ENCODE measurements around the gene PYDC1.
"Not testable (repeated sequence)": the region's sequence is repeated elsewhere in the genome, so short reads cannot be mapped to it uniquely, and the experiment has no call there.

The PYDC1 gene
- total RNA-seq, result 0 reads per million in 2 donors

- no peak for DNase-seq
Observed at GRCh38 chr16:31216422-31217135, at the start of gene PYDC1. Gene PYDC1, minus strand, starts transcription at chr16:31217135. Its CDS starts 107 bp downstream, at chr16:31217028.

DNA sequence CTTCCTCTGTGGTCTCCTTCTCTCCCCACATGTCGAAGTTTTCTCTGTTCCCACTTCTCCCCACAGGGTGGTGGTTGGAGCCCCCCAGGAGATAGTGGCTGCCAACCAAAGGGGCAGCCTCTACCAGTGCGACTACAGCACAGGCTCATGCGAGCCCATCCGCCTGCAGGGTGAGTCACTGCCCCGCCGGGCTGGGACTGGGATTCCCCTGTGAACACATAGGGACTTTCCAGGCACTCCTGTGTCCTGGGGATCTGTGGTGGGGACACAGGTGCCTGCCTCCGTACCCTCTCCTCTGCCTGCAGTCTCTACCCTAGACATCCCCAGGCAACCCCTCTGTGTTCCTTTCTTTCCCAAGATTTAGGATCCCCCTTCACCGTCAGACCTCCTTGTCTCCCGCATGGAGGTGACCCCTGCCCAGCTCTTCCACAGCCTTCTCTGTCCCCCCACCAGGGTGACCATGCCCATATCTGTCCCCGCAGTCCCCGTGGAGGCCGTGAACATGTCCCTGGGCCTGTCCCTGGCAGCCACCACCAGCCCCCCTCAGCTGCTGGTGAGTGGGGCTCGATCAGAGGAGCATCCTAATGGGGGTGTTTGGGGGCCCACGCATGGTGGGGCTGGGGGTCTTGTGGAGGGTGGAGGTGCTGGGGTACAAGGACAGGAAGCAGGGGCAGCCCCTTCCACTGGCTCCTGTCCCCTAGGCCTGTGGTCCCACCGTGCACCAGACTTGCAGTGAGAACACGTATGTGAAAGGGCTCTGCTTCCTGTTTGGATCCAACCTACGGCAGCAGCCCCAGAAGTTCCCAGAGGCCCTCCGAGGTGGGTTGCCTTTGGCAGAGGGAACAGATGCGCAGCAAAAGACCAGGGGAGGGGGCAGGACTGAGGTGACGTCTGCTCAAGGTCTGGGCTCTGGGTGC is 48.7 kb upstream of the PYDC1 start:
- peak; percentile 34 for DNase-seq

GRCh38 chr16:31262084-31262483 is 45.1 kb upstream of the PYDC1 start:
- no peak for DNase-seq

- no peak for DNase-seq
Observed at GRCh38 chr16:31260136-31260931, 43.4 kb upstream of the PYDC1 start.

DNA sequence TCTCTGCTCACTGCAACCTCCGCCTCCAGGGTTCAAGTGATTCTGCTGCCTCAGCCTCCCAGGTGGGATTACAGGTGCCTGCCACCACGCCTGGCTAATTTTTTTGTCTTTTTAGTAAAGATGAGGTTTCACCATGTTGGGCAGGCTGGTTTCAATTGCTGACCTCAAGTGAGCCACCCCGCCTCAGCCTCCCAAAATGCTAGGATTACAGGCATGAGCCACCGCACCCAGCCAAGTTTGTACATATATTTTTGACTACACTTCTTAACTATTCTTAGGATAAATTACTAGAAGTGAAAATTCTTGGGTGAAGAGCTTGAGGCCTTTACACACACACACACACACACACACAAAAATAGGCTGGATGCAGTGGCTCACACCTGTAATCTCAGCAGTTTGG is 41.4 kb upstream of the PYDC1 start:
- no peak for DNase-seq

- no peak for DNase-seq
Observed at GRCh38 chr16:31256466-31256865, 39.5 kb upstream of the PYDC1 start.

- DNase-seq, result no peak
Observed at GRCh38 chr16:31253642-31254045, 36.7 kb upstream of the PYDC1 start.

- no peak for DNase-seq
Observed at GRCh38 chr16:31251435-31251834, 34.5 kb upstream of the PYDC1 start.

- no peak for DNase-seq
Observed at GRCh38 chr16:31250782-31251384, 33.9 kb upstream of the PYDC1 start.

- DNase-seq, result no peak
Observed at GRCh38 chr16:31248344-31248743, 31.4 kb upstream of the PYDC1 start.

- DNase-seq, result no peak
Observed at GRCh38 chr16:31246296-31246695, 29.4 kb upstream of the PYDC1 start.

DNA sequence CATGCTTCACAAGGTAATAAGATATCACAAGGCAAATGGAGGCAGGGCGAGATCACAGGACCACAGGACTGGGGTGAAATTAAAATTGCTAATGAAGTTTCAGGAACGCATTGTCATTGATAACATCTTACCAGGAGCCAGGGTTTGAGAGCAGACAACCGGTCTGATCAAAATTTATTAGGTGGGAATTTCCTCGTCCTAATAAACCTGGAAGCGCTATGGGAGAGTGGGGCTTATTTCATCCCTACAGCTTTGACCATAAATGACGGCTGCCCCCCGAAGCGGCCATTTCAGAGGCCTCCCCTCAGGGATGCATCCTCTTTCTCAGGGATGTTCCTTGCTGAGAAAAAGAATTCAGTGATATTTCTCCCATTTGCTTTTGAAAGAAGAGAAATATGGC is 28.7 kb upstream of the PYDC1 start:
- DNase-seq, result not testable (repeated sequence)

GRCh38 chr16:31243734-31244670 is 27.1 kb upstream of the PYDC1 start:
- no peak for DNase-seq

GRCh38 chr16:31242206-31242605 is 25.3 kb upstream of the PYDC1 start:
- no peak for DNase-seq

- DNase-seq, result no peak
Observed at GRCh38 chr16:31238041-31238440, 21.1 kb upstream of the PYDC1 start.

DNA sequence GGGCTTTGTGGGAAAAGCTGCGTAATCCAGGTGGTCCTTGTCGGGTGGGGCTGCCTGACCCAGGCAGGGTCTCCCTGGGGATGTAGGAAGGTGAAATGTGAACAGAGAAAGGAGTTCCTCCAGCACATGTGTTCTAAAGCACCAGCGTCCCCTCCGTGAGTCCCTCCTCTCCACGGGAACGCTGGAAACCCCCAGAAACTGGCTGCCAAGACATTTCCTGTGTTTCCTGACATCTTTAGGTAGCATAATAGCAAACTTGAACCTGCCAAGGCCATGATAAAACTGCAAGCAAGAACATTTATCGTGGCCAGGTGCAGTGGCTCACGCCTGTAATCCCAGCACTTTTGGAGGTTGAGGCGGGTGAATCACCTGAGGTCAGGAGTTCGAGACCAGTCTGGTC is 12.6 kb upstream of the PYDC1 start:
- no peak for DNase-seq

- no peak for DNase-seq
Observed at GRCh38 chr16:31228206-31228605, 11.3 kb upstream of the PYDC1 start.

GRCh38 chr16:31225193-31225592 is 8.3 kb upstream of the PYDC1 start:
- DNase-seq, result no peak

- DNase-seq, result no peak
Observed at GRCh38 chr16:31224092-31224955, 7.4 kb upstream of the PYDC1 start.

- no peak for DNase-seq
Observed at GRCh38 chr16:31223044-31223443, 6.1 kb upstream of the PYDC1 start.

Measured in T-helper 9 cell (primary cell).